ENCODE measurements around the gene WDR87.

WDR87 gene

GRCh38 chr19:37864501-37864900, 41.9 kb downstream of the WDR87 start:
- no peak for TF ChIP-seq FOXP2 (optimal IDR thresholded peaks at IDR 0.05; ENCODE audit: borderline replicate concordance, extremely low read depth, extremely low read length, insufficient read depth)
- TF ChIP-seq REST (IDR thresholded peaks at IDR 0.05; ENCODE audit: insufficient read depth in 1 of 2, low read depth in 2 of 2, low read length in 2 of 2): no peak
- TF ChIP-seq POLR2AphosphoS5 (IDR thresholded peaks at IDR 0.05; ENCODE audit: low read depth, low read length): no peak
- no peak for TF ChIP-seq TAF1 (IDR thresholded peaks at IDR 0.05; ENCODE audit: borderline replicate concordance, insufficient read depth, low read length)
- no peak for TF ChIP-seq SIN3A (IDR thresholded peaks at IDR 0.05; ENCODE audit: borderline replicate concordance, insufficient read depth, low read length)

- TF ChIP-seq POLR2AphosphoS5 (IDR thresholded peaks at IDR 0.05; ENCODE audit: low read depth, low read length) (no peak), REST (IDR thresholded peaks at IDR 0.05; ENCODE audit: insufficient read depth in 1 of 2, low read depth in 2 of 2, low read length in 2 of 2) (no peak), FOXP2 (optimal IDR thresholded peaks at IDR 0.05; ENCODE audit: borderline replicate concordance, extremely low read depth, extremely low read length, insufficient read depth) (no peak), TAF1 (IDR thresholded peaks at IDR 0.05; ENCODE audit: borderline replicate concordance, insufficient read depth, low read length) (no peak), SIN3A (IDR thresholded peaks at IDR 0.05; ENCODE audit: borderline replicate concordance, insufficient read depth, low read length) (no peak)
Measured at GRCh38 chr19:37855098-37855497, 51.3 kb downstream of the WDR87 start.

- TF ChIP-seq FOXP2 (optimal IDR thresholded peaks at IDR 0.05; ENCODE audit: borderline replicate concordance, extremely low read depth, extremely low read length, insufficient read depth) (no peak), TAF1 (IDR thresholded peaks at IDR 0.05; ENCODE audit: borderline replicate concordance, insufficient read depth, low read length) (no peak), POLR2AphosphoS5 (IDR thresholded peaks at IDR 0.05; ENCODE audit: low read depth, low read length) (no peak), SIN3A (IDR thresholded peaks at IDR 0.05; ENCODE audit: borderline replicate concordance, insufficient read depth, low read length) (no peak), REST (IDR thresholded peaks at IDR 0.05; ENCODE audit: insufficient read depth in 1 of 2, low read depth in 2 of 2, low read length in 2 of 2) (no peak)
Measured at GRCh38 chr19:37845932-37846331, 60.5 kb downstream of the WDR87 start.
